Measurements from ENCODE around the gene YWHAB.
A peak's percentile ranks its signal among the peaks of the same experiment; 100 is the strongest.

The YWHAB gene

DNA sequence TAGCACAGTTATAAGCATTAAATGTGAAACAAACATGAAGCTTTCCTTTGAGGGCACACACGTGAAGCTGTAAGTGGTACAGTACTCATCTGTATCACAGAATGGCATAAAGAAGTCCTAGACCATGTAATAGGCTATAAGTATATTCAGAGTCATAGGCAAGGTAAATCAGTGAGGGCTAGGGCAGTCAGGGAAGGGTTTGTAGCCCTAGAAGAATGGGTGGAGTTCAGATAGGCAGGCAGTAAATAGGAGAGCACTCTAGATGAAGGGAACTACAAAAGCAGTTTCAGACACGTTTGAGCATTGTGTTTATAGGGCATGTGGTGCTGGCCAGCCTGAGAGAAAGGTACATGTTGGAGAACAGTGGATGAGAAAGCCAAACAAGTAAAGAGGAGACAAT lies 9.5 kb downstream of the YWHAB start:
- TF ChIP-seq, protein P1, sequence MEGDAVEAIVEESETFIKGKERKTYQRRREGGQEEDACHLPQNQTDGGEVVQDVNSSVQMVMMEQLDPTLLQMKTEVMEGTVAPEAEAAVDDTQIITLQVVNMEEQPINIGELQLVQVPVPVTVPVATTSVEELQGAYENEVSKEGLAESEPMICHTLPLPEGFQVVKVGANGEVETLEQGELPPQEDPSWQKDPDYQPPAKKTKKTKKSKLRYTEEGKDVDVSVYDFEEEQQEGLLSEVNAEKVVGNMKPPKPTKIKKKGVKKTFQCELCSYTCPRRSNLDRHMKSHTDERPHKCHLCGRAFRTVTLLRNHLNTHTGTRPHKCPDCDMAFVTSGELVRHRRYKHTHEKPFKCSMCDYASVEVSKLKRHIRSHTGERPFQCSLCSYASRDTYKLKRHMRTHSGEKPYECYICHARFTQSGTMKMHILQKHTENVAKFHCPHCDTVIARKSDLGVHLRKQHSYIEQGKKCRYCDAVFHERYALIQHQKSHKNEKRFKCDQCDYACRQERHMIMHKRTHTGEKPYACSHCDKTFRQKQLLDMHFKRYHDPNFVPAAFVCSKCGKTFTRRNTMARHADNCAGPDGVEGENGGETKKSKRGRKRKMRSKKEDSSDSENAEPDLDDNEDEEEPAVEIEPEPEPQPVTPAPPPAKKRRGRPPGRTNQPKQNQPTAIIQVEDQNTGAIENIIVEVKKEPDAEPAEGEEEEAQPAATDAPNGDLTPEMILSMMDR (IDR thresholded peaks at IDR 0.05; ENCODE audit: low read depth, low read length), result no peak

GRCh38 chr20:44896583-44896982 lies 11.1 kb downstream of the YWHAB start:
- TF ChIP-seq, protein P1 (IDR thresholded peaks at IDR 0.05; ENCODE audit: low read depth, low read length), result no peak
- no peak overlapping the region for H3K4me3 ChIP-seq (ENCODE audit: low read depth, low read length)

More for the DNA sequence above, 9.5 kb downstream of the YWHAB start:
- H3K4me3 ChIP-seq (ENCODE audit: low read depth, low read length), result no peak overlapping the region

- TF ChIP-seq, protein P1 (IDR thresholded peaks at IDR 0.05; ENCODE audit: low read depth, low read length), result no peak
- H3K4me3 ChIP-seq (ENCODE audit: low read depth, low read length), result no peak overlapping the region
Observed at GRCh38 chr20:44897133-44897532, 11.6 kb downstream of the YWHAB start.

GRCh38 chr20:44900231-44900854 lies 14.8 kb downstream of the YWHAB start:
- no peak overlapping the region for H3K4me3 ChIP-seq (ENCODE audit: low read depth, low read length)
- TF ChIP-seq, protein P1 (IDR thresholded peaks at IDR 0.05; ENCODE audit: low read depth, low read length), result no peak

DNA sequence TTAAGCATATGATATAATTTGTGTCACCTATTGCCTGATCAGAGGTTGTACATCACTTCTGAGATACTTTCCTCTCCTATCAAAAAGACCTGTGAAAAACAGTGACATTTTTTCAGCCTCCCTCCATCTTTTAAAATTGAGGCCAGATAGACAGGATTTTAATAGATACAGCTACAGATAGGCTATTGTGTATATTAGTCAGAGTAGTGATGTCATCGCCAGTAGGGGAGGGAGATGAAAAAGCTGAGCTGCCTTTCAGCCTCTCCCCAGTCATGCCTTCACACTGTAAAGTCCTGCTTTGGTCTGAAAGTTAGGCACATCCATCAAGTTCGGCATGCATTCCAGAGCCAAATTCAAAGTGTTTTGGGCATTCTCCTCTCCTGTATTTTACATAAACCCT lies 16.5 kb downstream of the YWHAB start:
- H3K4me3 ChIP-seq (ENCODE audit: low read depth, low read length), result no peak overlapping the region
- TF ChIP-seq, protein P1 (IDR thresholded peaks at IDR 0.05; ENCODE audit: low read depth, low read length), result no peak

DNA sequence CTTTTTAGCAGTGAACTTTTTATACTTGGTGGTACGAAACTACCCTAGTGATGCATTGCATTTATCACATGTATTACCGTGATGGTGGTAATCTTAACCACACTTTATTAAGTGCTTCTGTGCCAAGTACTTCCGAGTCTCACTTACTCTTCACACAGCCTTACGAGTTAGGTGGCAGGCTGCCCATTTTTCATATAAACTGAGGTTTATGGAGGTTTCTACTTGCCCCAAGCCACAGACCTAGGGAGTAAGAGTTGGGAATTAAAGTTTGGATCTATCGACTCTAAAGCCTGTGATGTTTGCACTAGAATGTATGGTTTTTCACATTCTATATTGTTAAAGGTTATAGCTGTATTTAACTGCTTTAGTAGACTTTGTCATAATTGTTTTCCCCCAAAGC lies 18.9 kb downstream of the YWHAB start:
- no peak overlapping the region for H3K4me3 ChIP-seq (ENCODE audit: low read depth, low read length)
- TF ChIP-seq, protein P1 (IDR thresholded peaks at IDR 0.05; ENCODE audit: low read depth, low read length), result no peak

GRCh38 chr20:44908987-44909871 lies 23.7 kb downstream of the YWHAB start:
- H3K4me3 ChIP-seq (ENCODE audit: low read depth, low read length), result peak overlapping the region; percentile 78
- TF ChIP-seq, protein P1 (IDR thresholded peaks at IDR 0.05; ENCODE audit: low read depth, low read length), result no peak
